PC-3 (cell line): ENCODE measurements around the gene GJA3. TPM values are rescaled to one million over a fixed set of nuclear protein-coding genes. Genes with fewer than 3 reads are reported as not detected.

ENCODE experiments used
- ATAC-seq: fragments of 200-7000 bp; cut with Tn5 transposase; 2 replicates; pipeline ENCODE4 v1.9.1; 2020; ENCODE audit warnings: mild to moderate bottlenecking, moderate library complexity
- BruUV-seq: library from RNA; stranded (reverse); fragments of 400-500 nt; replicated peaks from 2 replicates; lab custom pipeline; 2021; lab: Mats Ljungman, UMichigan
- CTCF ChIA-PET: fragments of 300-600 bp; sonication (Branson Sonifier 250); formaldehyde crosslinking; loops from one replicate; lab custom pipeline; 2022; ENCODE audit warnings: antibody characterized with exemption; lab: Charles Lee
- POLR2A ChIA-PET: fragments of 300-600 bp; sonication (Branson Sonifier 250); formaldehyde crosslinking; loops from one replicate; lab custom pipeline; 2022; ENCODE audit warnings: antibody characterized with exemption; ENCODE audit not compliant: unreplicated experiment; lab: Charles Lee
- DNase-seq: peaks from one replicate; pipeline ENCODE4 v3.0.0-alpha.2; 2015
- H2AFZ ChIP-seq: fragments of 300-600 bp; sonication (generic); 2 replicates; pipeline ENCODE4 v1.6.0; 2016; ENCODE audit warnings: antibody characterized with exemption, low read length
- H3F3A ChIP-seq: fragments of 300-600 bp; sonication (generic); one replicate; pipeline ENCODE4 v1.6.0; 2017; ENCODE audit warnings: antibody characterized with exemption, low read length, control low read depth, mild to moderate bottlenecking; ENCODE audit not compliant: unreplicated experiment
- H3K27ac ChIP-seq: fragments of 300-600 bp; sonication (generic); 2 replicates; pipeline ENCODE4 v1.5.1; 2016; ENCODE audit warnings: mild to moderate bottlenecking, low read length
- H3K27me3 ChIP-seq: fragments of 300-600 bp; sonication (generic); 2 replicates; pipeline ENCODE4 v1.6.1; 2016; ENCODE audit warnings: low read length, mixed read lengths
- H3K36me3 ChIP-seq: fragments of 300-600 bp; sonication (generic); 2 replicates; pipeline ENCODE4 v1.6.1; 2016; ENCODE audit warnings: low read depth, mixed run types, low read length, mixed read lengths
- H3K4me1 ChIP-seq: fragments of 300-600 bp; sonication (generic); 2 replicates; pipeline ENCODE4 v1.5.1; 2016; ENCODE audit warnings: low read length; ENCODE audit not compliant: insufficient read depth
- H3K4me2 ChIP-seq: fragments of 300-600 bp; sonication (generic); 2 replicates; pipeline ENCODE4 v1.6.0; 2016; ENCODE audit warnings: low read length
- H3K4me3 ChIP-seq: fragments of 300-600 bp; sonication (generic); 2 replicates; pipeline ENCODE4 v1.5.1; 2016; ENCODE audit warnings: mild to moderate bottlenecking, low read length, mixed read lengths
- H3K79me2 ChIP-seq: fragments of 300-600 bp; sonication (generic); 2 replicates; pipeline ENCODE4 v1.6.1; 2017; ENCODE audit warnings: low read length, mixed read lengths
- H3K9ac ChIP-seq: fragments of 300-600 bp; sonication (generic); 2 replicates; pipeline ENCODE4 v1.6.0; 2016; ENCODE audit warnings: mild to moderate bottlenecking, low read length
- H3K9me2 ChIP-seq: fragments of 300-600 bp; sonication (generic); replicated peaks from 2 replicates; pipeline ENCODE4 v1.6.1; 2016; ENCODE audit warnings: mixed run types, low read length, mixed read lengths
- H3K9me3 ChIP-seq: fragments of 300-600 bp; sonication (generic); 2 replicates; pipeline ENCODE4 v1.6.1; 2016; ENCODE audit warnings: low read length, mixed read lengths
- H4K20me1 ChIP-seq: fragments of 300-600 bp; sonication (generic); 2 replicates; pipeline ENCODE4 v1.6.1; 2016; ENCODE audit warnings: low read length, mixed read lengths
- CTCF ChIP-seq: fragments of 300-600 bp; sonication (generic); conservative IDR thresholded peaks from 2 replicates; pipeline ENCODE4 v1.5.1; 2017; ENCODE audit warnings: antibody characterized with exemption, low read depth, mild to moderate bottlenecking, low read length
- EZH2 ChIP-seq: fragments of 300-600 bp; sonication (generic); IDR thresholded peaks from one replicate; pipeline ENCODE4 v1.6.1; 2017; ENCODE audit warnings: antibody characterized with exemption, mild to moderate bottlenecking, low read length; ENCODE audit not compliant: unreplicated experiment
- EZH2phosphoT487 ChIP-seq: fragments of 300-600 bp; sonication (generic); IDR thresholded peaks from 2 replicates; pipeline ENCODE4 v1.6.1; 2018; ENCODE audit warnings: mild to moderate bottlenecking, antibody characterized with exemption, low read length, borderline replicate concordance
- intact Hi-C: fragments of 100-400 bp; cut with micrococcal nuclease; formaldehyde crosslinking; loops from 2 replicates; pipeline ENCODE4 v1.9.0; 2023
- total RNA-seq: library from RNA; depleted of rRNA; stranded (reverse); fragments of >200 nt; gene quantifications from 2 replicates; pipeline ENCODE4 v1.2.3, GENCODE V29; 2014

GJA3 gene
- total RNA-seq, 1 experiment from 2014 or later = 0.55 TPM

GRCh38 chr13:20144141-20144850, 16.6 kb downstream of the GJA3 start:
- POLR2A ChIA-PET = no interaction called here
- H2AFZ ChIP-seq = no peak overlapping the region
- H4K20me1 ChIP-seq = no peaks in the 10 kb centered on the region
- H3K79me2 ChIP-seq = no peaks in the 10 kb centered on the region
- no peaks in the 10 kb centered on the region for H3K4me1 ChIP-seq
- H3K36me3 ChIP-seq = no peaks in the 10 kb centered on the region
- BruUV-seq = no TSS peak
- ATAC-seq (no peak), DNase-seq (no peak)
- no peaks in the 10 kb centered on the region for H3F3A ChIP-seq
- no peak overlapping the region for H3K4me2 ChIP-seq
- CTCF ChIA-PET = interaction anchor here (0.6 kb wide), 1 partner anchor 234 kb away, joined by 3 read pairs; no protein-coding TSS in a partner anchor
- no peak overlapping the region for H3K4me3 ChIP-seq
- intact Hi-C loops = no loop called here
- H3K27ac ChIP-seq = no peak overlapping the region
- no peak for TF ChIP-seq CTCF
- TF ChIP-seq EZH2 = no peak
- TF ChIP-seq EZH2phosphoT487 = no peak
- H3K27me3 ChIP-seq = no peaks in the 10 kb centered on the region
- H3K9me3 ChIP-seq = no peaks in the 10 kb centered on the region
- no peaks in the 10 kb centered on the region for H3K9me2 ChIP-seq
- no peak overlapping the region for H3K9ac ChIP-seq

GRCh38 chr13:20142927-20143480, 17.8 kb downstream of the GJA3 start:
- Histone ChIP-seq H3K4me1 (no peaks in the 10 kb centered on the region), H3K36me3 (no peaks in the 10 kb centered on the region), H3K9ac (no peak overlapping the region), H3K4me2 (no peak overlapping the region), H3K27ac (no peak overlapping the region), H4K20me1 (no peaks in the 10 kb centered on the region), H3K79me2 (no peaks in the 10 kb centered on the region), H3K9me2 (no peaks in the 10 kb centered on the region), H3K4me3 (no peak overlapping the region), H3K27me3 (no peaks in the 10 kb centered on the region), H3K9me3 (no peaks in the 10 kb centered on the region), H3F3A (no peaks in the 10 kb centered on the region), H2AFZ (no peak overlapping the region)
- ATAC-seq (no peak), DNase-seq (no peak)
- intact Hi-C loops = no loop called here
- TF ChIP-seq EZH2 (no peak), EZH2phosphoT487 (no peak), CTCF (no peak)
- ChIA-PET CTCF (no interaction called here), POLR2A (interaction anchor here (0.6 kb wide), 1 partner anchor 26 kb away, joined by 3 read pairs; no protein-coding TSS in a partner anchor)
- no TSS peak for BruUV-seq
